GM23338 (cell line): ENCODE data around the gene INPP5A. TPM values are rescaled to one million over a fixed set of nuclear protein-coding genes. Genes with fewer than 3 reads are reported as not detected.

Experiments used
- ATAC-seq: fragments of 200-7000 bp; cut with Tn5 transposase; 3 replicates; pipeline ENCODE4 v1.9.1; 2020
- DNase-seq: peaks from one replicate; pipeline ENCODE4 v3.0.0-alpha.2; 2015; ENCODE audit warnings: low spot score
- H2AFZ ChIP-seq: fragments of 200-600 bp; sonication (generic); 2 replicates; pipeline ENCODE4 v1.8.0; 2016; ENCODE audit warnings: antibody characterized with exemption, mild to moderate bottlenecking, moderate library complexity
- H3F3A ChIP-seq: fragments of 200-600 bp; sonication (generic); replicated peaks from 2 replicates; pipeline ENCODE4 v1.8.0; 2017; ENCODE audit warnings: antibody characterized with exemption, mixed run types, low read depth
- H3K27ac ChIP-seq: fragments of 200-600 bp; sonication (generic); 2 replicates; pipeline ENCODE4 v1.6.1; 2016; ENCODE audit warnings: low read depth
- H3K27me3 ChIP-seq: fragments of 200-600 bp; sonication (generic); 2 replicates; pipeline ENCODE4 v1.8.0; 2016; ENCODE audit warnings: mild to moderate bottlenecking, mixed run types, moderate library complexity; ENCODE audit not compliant: insufficient read depth
- H3K36me3 ChIP-seq: fragments of 200-600 bp; sonication (generic); 2 replicates; pipeline ENCODE4 v1.8.0; 2016; ENCODE audit warnings: mild to moderate bottlenecking; ENCODE audit not compliant: insufficient read depth
- H3K4me1 ChIP-seq: fragments of 200-600 bp; sonication (generic); 2 replicates; pipeline ENCODE4 v1.8.0; 2016; ENCODE audit warnings: mild to moderate bottlenecking, moderate library complexity; ENCODE audit not compliant: insufficient read depth
- H3K4me2 ChIP-seq: fragments of 200-600 bp; sonication (generic); 2 replicates; pipeline ENCODE4 v1.7.1; 2017; ENCODE audit warnings: mixed run types
- H3K4me3 ChIP-seq: fragments of 200-600 bp; sonication (generic); 2 replicates; pipeline ENCODE4 v1.6.1; 2016; ENCODE audit warnings: mixed run types
- H3K79me2 ChIP-seq: fragments of 200-600 bp; sonication (generic); replicated peaks from 2 replicates; pipeline ENCODE4 v1.8.0; 2017; ENCODE audit warnings: mild to moderate bottlenecking; ENCODE audit not compliant: insufficient read depth
- H3K9me2 ChIP-seq: fragments of 200-600 bp; sonication (generic); 2 replicates; pipeline ENCODE4 v1.8.0; 2017; ENCODE audit not compliant: insufficient read depth
- H4K20me1 ChIP-seq: fragments of 200-600 bp; sonication (generic); replicated peaks from 2 replicates; pipeline ENCODE4 v1.8.0; 2017; ENCODE audit warnings: mild to moderate bottlenecking; ENCODE audit not compliant: insufficient read depth
- H3K27ac Mint-ChIP-seq: 2 replicates; pipeline ENCODE4 v1.8.0; 2020; ENCODE audit warnings: inconsistent platforms, mild to moderate bottlenecking, moderate library complexity, mixed read lengths
- H3K27me3 Mint-ChIP-seq: 3 replicates; pipeline ENCODE4 v1.8.0; 2022; ENCODE audit warnings: low read depth, mild to moderate bottlenecking, moderate library complexity, mixed read lengths, inconsistent platforms; ENCODE audit not compliant: insufficient read depth, poor library complexity
- H3K36me3 Mint-ChIP-seq: 3 replicates; pipeline ENCODE4 v1.8.0; 2021; ENCODE audit warnings: low read depth, mild to moderate bottlenecking, inconsistent platforms, moderate library complexity, mixed read lengths
- H3K4me1 Mint-ChIP-seq: 3 replicates; pipeline ENCODE4 v1.8.0; 2020; ENCODE audit warnings: mild to moderate bottlenecking, inconsistent platforms, mixed read lengths
- H3K4me3 Mint-ChIP-seq: 3 replicates; pipeline ENCODE4 v1.8.0; 2021; ENCODE audit warnings: moderate library complexity, mild to moderate bottlenecking, inconsistent platforms, mixed read lengths
- H3K9me3 Mint-ChIP-seq: 3 replicates; pipeline ENCODE4 v1.8.0; 2020; ENCODE audit warnings: moderate library complexity, mild to moderate bottlenecking, inconsistent platforms, mixed read lengths
- CREB1 ChIP-seq: fragments of 250-450 bp; sonication (Bioruptor Pico); IDR thresholded peaks from 2 replicates; pipeline ENCODE4 v1.5.0; 2020; ENCODE audit warnings: low read depth, mild to moderate bottlenecking, moderate library complexity
- EZH2 ChIP-seq: fragments of 200-600 bp; sonication (generic); IDR thresholded peaks from one replicate; pipeline ENCODE4 v1.8.0; 2017; ENCODE audit warnings: antibody characterized with exemption, mild to moderate bottlenecking, low read depth; ENCODE audit not compliant: unreplicated experiment
- EZH2phosphoT487 ChIP-seq: fragments of 200-600 bp; sonication (generic); IDR thresholded peaks from one replicate; pipeline ENCODE4 v1.8.1; 2018; ENCODE audit warnings: antibody characterized with exemption; ENCODE audit not compliant: unreplicated experiment
- JUNB ChIP-seq: IDR thresholded peaks from one replicate; pipeline ENCODE4 v1.6.1; 2016; ENCODE audit warnings: antibody characterized with exemption; ENCODE audit not compliant: unreplicated experiment
- NANOG ChIP-seq: IDR thresholded peaks from 2 replicates; pipeline ENCODE4 v1.6.1; 2016; ENCODE audit warnings: antibody characterized with exemption, borderline replicate concordance
- POLR2AphosphoS5 ChIP-seq: IDR thresholded peaks from 2 replicates; pipeline ENCODE4 v1.6.1; 2016; ENCODE audit warnings: antibody characterized with exemption, low read depth
- STAT1 ChIP-seq: IDR thresholded peaks from one replicate; pipeline ENCODE4 v1.6.1; 2016; ENCODE audit warnings: antibody characterized with exemption; ENCODE audit not compliant: unreplicated experiment
- ZNF114 ChIP-seq: fragments of 250-450 bp; sonication (Bioruptor Pico); IDR thresholded peaks from 2 replicates; pipeline ENCODE4 v1.5.0; 2020; ENCODE audit warnings: mild to moderate bottlenecking, moderate library complexity
- ZNF331 ChIP-seq: fragments of 250-450 bp; sonication (Bioruptor Pico); IDR thresholded peaks from 2 replicates; pipeline ENCODE4 v1.5.0; 2020; ENCODE audit warnings: low read depth, mild to moderate bottlenecking, moderate library complexity
- polyA plus RNA-seq: library from polyadenylated mRNA; unstranded; fragments of >200 nt; fragmentation: Nextera tagmentation; extraction: Ambion mirVana; gene quantifications from 2 replicates; pipeline ENCODE4 v1.2.1, GENCODE V29; 2016
- total RNA-seq: library from RNA; depleted of rRNA; stranded (reverse); fragments of >200 nt; shearing (Covaris generic); gene quantifications from 2 replicates; pipeline ENCODE4 v1.2.3, GENCODE V29; 2014
- TF ChIP-seq, protein P1 (sequence below): fragments of 250-450 bp; sonication (Bioruptor Pico); IDR thresholded peaks from 2 replicates; pipeline ENCODE4 v1.5.0; 2020; ENCODE audit warnings: mild to moderate bottlenecking, moderate library complexity
- TF ChIP-seq, protein P2 (sequence below): IDR thresholded peaks from one replicate; pipeline ENCODE4 v1.6.1; 2018; ENCODE audit warnings: antibody characterized with exemption; ENCODE audit not compliant: unreplicated experiment

INPP5A gene
- total and polyA plus RNA-seq, 2 experiments from 2014 or later: 5.9 to 40.6 TPM

- ATAC-seq: no peak
- H3K36me3 ChIP-seq: no peaks in the 10 kb centered on the region
- peaks cover 9% of the 10 kb centered on the region for H3K9me3 Mint-ChIP-seq
- no peaks in the 10 kb centered on the region for H3K27me3 ChIP-seq
- no peaks in the 10 kb centered on the region for H3K79me2 ChIP-seq
- H3K9me2 ChIP-seq: no peaks in the 10 kb centered on the region
- no peak overlapping the region for H3K4me3 ChIP-seq
- 0 out of 3 replicates have a peak, but pooled peaks cover 4% of the 10 kb centered on the region for H3K4me1 Mint-ChIP-seq
- DNase-seq: no peak
- no peak overlapping the region for H3K4me2 ChIP-seq
- H3K4me1 ChIP-seq: no peaks in the 10 kb centered on the region
- no peak overlapping the region for H2AFZ ChIP-seq
- no peaks in the 10 kb centered on the region for H3F3A ChIP-seq
- no peak overlapping the region for H3K27ac ChIP-seq
- no peak overlapping the region for H3K4me3 Mint-ChIP-seq
- no peaks in the 10 kb centered on the region for H4K20me1 ChIP-seq
- peaks cover 2% of the 10 kb centered on the region for H3K27me3 Mint-ChIP-seq
- TF ChIP-seq EZH2 (no peak), JUNB (no peak), STAT1 (no peak), NANOG (no peak), EZH2phosphoT487 (no peak), POLR2AphosphoS5 (no peak), ZNF114 (no peak)
- H3K36me3 Mint-ChIP-seq: peaks cover 11% of the 10 kb centered on the region
- no peak overlapping the region for H3K27ac Mint-ChIP-seq
Observed at GRCh38 chr10:132752378-132752777, 214.8 kb downstream of the INPP5A start.

- ATAC-seq (no peak), DNase-seq (no peak)
- H2AFZ ChIP-seq: no peak overlapping the region
- H3K4me3 ChIP-seq: no peak overlapping the region
- H3K27me3 ChIP-seq: no peaks in the 10 kb centered on the region
- 0 out of 3 replicates have a peak, but pooled peaks cover 4% of the 10 kb centered on the region for H3K4me1 Mint-ChIP-seq
- H3K9me3 Mint-ChIP-seq: peaks cover 9% of the 10 kb centered on the region
- H3K4me2 ChIP-seq: no peak overlapping the region
- no peak overlapping the region for H3K27ac ChIP-seq
- no peak overlapping the region for H3K4me3 Mint-ChIP-seq
- H3K27ac Mint-ChIP-seq: no peak overlapping the region
- H3K27me3 Mint-ChIP-seq: peaks cover 2% of the 10 kb centered on the region
- H3K36me3 Mint-ChIP-seq: peaks cover 11% of the 10 kb centered on the region
- H3F3A ChIP-seq: no peaks in the 10 kb centered on the region
- H4K20me1 ChIP-seq: no peaks in the 10 kb centered on the region
- H3K4me1 ChIP-seq: no peaks in the 10 kb centered on the region
- no peaks in the 10 kb centered on the region for H3K9me2 ChIP-seq
- H3K36me3 ChIP-seq: no peaks in the 10 kb centered on the region
- no peaks in the 10 kb centered on the region for H3K79me2 ChIP-seq
- TF ChIP-seq ZNF331 (CRISPR knock-in tag) (no peak), EZH2phosphoT487 (no peak), EZH2 (no peak), NANOG (no peak), CREB1 (CRISPR knock-in tag) (no peak), POLR2AphosphoS5 (no peak), ZNF114 (no peak)
- TF ChIP-seq, protein P1, sequence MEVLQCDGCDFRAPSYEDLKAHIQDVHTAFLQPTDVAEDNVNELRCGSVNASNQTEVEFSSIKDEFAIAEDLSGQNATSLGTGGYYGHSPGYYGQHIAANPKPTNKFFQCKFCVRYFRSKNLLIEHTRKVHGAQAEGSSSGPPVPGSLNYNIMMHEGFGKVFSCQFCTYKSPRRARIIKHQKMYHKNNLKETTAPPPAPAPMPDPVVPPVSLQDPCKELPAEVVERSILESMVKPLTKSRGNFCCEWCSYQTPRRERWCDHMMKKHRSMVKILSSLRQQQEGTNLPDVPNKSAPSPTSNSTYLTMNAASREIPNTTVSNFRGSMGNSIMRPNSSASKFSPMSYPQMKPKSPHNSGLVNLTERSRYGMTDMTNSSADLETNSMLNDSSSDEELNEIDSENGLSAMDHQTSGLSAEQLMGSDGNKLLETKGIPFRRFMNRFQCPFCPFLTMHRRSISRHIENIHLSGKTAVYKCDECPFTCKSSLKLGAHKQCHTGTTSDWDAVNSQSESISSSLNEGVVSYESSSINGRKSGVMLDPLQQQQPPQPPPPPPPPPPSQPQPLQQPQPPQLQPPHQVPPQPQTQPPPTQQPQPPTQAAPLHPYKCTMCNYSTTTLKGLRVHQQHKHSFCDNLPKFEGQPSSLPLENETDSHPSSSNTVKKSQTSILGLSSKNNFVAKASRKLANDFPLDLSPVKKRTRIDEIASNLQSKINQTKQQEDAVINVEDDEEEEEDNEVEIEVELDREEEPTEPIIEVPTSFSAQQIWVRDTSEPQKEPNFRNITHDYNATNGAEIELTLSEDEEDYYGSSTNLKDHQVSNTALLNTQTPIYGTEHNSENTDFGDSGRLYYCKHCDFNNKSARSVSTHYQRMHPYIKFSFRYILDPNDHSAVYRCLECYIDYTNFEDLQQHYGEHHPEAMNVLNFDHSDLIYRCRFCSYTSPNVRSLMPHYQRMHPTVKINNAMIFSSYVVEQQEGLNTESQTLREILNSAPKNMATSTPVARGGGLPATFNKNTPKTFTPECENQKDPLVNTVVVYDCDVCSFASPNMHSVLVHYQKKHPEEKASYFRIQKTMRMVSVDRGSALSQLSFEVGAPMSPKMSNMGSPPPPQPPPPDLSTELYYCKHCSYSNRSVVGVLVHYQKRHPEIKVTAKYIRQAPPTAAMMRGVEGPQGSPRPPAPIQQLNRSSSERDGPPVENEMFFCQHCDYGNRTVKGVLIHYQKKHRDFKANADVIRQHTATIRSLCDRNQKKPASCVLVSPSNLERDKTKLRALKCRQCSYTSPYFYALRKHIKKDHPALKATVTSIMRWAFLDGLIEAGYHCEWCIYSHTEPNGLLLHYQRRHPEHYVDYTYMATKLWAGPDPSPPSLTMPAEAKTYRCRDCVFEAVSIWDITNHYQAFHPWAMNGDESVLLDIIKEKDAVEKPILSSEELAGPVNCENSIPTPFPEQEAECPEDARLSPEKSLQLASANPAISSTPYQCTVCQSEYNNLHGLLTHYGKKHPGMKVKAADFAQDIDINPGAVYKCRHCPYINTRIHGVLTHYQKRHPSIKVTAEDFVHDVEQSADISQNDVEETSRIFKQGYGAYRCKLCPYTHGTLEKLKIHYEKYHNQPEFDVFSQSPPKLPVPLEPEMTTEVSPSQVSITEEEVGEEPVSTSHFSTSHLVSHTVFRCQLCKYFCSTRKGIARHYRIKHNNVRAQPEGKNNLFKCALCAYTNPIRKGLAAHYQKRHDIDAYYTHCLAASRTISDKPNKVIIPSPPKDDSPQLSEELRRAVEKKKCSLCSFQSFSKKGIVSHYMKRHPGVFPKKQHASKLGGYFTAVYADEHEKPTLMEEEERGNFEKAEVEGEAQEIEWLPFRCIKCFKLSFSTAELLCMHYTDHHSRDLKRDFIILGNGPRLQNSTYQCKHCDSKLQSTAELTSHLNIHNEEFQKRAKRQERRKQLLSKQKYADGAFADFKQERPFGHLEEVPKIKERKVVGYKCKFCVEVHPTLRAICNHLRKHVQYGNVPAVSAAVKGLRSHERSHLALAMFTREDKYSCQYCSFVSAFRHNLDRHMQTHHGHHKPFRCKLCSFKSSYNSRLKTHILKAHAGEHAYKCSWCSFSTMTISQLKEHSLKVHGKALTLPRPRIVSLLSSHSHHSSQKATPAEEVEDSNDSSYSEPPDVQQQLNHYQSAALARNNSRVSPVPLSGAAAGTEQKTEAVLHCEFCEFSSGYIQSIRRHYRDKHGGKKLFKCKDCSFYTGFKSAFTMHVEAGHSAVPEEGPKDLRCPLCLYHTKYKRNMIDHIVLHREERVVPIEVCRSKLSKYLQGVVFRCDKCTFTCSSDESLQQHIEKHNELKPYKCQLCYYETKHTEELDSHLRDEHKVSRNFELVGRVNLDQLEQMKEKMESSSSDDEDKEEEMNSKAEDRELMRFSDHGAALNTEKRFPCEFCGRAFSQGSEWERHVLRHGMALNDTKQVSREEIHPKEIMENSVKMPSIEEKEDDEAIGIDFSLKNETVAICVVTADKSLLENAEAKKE (CRISPR knock-in tag): no peak
- TF ChIP-seq, protein P2, sequence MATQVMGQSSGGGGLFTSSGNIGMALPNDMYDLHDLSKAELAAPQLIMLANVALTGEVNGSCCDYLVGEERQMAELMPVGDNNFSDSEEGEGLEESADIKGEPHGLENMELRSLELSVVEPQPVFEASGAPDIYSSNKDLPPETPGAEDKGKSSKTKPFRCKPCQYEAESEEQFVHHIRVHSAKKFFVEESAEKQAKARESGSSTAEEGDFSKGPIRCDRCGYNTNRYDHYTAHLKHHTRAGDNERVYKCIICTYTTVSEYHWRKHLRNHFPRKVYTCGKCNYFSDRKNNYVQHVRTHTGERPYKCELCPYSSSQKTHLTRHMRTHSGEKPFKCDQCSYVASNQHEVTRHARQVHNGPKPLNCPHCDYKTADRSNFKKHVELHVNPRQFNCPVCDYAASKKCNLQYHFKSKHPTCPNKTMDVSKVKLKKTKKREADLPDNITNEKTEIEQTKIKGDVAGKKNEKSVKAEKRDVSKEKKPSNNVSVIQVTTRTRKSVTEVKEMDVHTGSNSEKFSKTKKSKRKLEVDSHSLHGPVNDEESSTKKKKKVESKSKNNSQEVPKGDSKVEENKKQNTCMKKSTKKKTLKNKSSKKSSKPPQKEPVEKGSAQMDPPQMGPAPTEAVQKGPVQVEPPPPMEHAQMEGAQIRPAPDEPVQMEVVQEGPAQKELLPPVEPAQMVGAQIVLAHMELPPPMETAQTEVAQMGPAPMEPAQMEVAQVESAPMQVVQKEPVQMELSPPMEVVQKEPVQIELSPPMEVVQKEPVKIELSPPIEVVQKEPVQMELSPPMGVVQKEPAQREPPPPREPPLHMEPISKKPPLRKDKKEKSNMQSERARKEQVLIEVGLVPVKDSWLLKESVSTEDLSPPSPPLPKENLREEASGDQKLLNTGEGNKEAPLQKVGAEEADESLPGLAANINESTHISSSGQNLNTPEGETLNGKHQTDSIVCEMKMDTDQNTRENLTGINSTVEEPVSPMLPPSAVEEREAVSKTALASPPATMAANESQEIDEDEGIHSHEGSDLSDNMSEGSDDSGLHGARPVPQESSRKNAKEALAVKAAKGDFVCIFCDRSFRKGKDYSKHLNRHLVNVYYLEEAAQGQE: no peak
Observed at GRCh38 chr10:132752961-132753360, 215.4 kb downstream of the INPP5A start.
